ENCODE measurements around the gene CFAP43. TPM values are rescaled to one million over a fixed set of nuclear protein-coding genes. Genes with fewer than 3 reads are reported as not detected.
A peak's percentile ranks its signal among the peaks of the same experiment; 100 is the strongest.

Gene CFAP43
- total and polyA plus RNA-seq, 9 of the 15 experiments (the other 6 are each of a cell fraction or from before 2014, with no cell fraction given), result 0.07 to 0.86 (median 0.11) TPM; not detected in 1

GRCh38 chr10:104260775-104261115, 28.6 kb upstream of the CFAP43 start (continued):
- TF ChIP-seq ZC3H8 (IDR thresholded peaks at IDR 0.05) (no peak), CCAR2 (IDR thresholded peaks at IDR 0.05; ENCODE audit: low read depth, low read length) (no peak), GATA2 (CRISPR knock-in tag; IDR thresholded peaks at IDR 0.05) (peak; percentile 20; the same call in 1 of the 2 replicates), HEY1 (CRISPR knock-in tag; IDR thresholded peaks at IDR 0.05; ENCODE audit: borderline replicate concordance) (no peak), THAP12 (CRISPR knock-in tag; IDR thresholded peaks at IDR 0.05) (no peak), RNF2 (IDR thresholded peaks at IDR 0.05) (no peak), ZNF134 (CRISPR knock-in tag; conservative IDR thresholded peaks at IDR 0.05) (no peak), ZNF785 (CRISPR knock-in tag; IDR thresholded peaks at IDR 0.05) (no peak), BMI1 (IDR thresholded peaks at IDR 0.05; ENCODE audit: low read length) (no peak), FOXK2 (conservative IDR thresholded peaks at IDR 0.05 in 1 of 2, IDR thresholded peaks at IDR 0.05 in 1 of 2; ENCODE audit: low read depth in 2 of 2) (no peak), UBTF (IDR thresholded peaks at IDR 0.05; ENCODE audit: borderline replicate concordance in 1 of 2, low read depth in 2 of 2, low read length in 2 of 2) (no peak), ETV1 (tag; conservative IDR thresholded peaks at IDR 0.05; ENCODE audit: low read depth) (no peak), GABPB1 (CRISPR knock-in tag; IDR thresholded peaks at IDR 0.05) (no peak), MLLT1 (IDR thresholded peaks at IDR 0.05) (no peak), RBM17 (IDR thresholded peaks at IDR 0.05; ENCODE audit: borderline replicate concordance, low read depth, low read length) (no peak), RB1 (IDR thresholded peaks at IDR 0.05; ENCODE audit: low read depth) (no peak), NFYB (IDR thresholded peaks at IDR 0.05; ENCODE audit: extremely low read depth, insufficient read length) (no peak), ZBED1 (IDR thresholded peaks at IDR 0.05) (no peak), PML (IDR thresholded peaks at IDR 0.05; ENCODE audit: low read length) (peak; percentile 22; the same call in 1 of the 2 replicates)
- TF ChIP-seq, protein P1, sequence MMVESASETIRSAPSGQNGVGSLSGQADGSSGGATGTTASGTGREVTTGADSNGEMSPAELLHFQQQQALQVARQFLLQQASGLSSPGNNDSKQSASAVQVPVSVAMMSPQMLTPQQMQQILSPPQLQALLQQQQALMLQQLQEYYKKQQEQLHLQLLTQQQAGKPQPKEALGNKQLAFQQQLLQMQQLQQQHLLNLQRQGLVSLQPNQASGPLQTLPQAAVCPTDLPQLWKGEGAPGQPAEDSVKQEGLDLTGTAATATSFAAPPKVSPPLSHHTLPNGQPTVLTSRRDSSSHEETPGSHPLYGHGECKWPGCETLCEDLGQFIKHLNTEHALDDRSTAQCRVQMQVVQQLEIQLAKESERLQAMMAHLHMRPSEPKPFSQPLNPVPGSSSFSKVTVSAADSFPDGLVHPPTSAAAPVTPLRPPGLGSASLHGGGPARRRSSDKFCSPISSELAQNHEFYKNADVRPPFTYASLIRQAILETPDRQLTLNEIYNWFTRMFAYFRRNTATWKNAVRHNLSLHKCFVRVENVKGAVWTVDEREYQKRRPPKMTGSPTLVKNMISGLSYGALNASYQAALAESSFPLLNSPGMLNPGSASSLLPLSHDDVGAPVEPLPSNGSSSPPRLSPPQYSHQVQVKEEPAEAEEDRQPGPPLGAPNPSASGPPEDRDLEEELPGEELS (CRISPR knock-in tag; IDR thresholded peaks at IDR 0.05; ENCODE audit: borderline replicate concordance), result no peak
- TF ChIP-seq, protein P2, sequence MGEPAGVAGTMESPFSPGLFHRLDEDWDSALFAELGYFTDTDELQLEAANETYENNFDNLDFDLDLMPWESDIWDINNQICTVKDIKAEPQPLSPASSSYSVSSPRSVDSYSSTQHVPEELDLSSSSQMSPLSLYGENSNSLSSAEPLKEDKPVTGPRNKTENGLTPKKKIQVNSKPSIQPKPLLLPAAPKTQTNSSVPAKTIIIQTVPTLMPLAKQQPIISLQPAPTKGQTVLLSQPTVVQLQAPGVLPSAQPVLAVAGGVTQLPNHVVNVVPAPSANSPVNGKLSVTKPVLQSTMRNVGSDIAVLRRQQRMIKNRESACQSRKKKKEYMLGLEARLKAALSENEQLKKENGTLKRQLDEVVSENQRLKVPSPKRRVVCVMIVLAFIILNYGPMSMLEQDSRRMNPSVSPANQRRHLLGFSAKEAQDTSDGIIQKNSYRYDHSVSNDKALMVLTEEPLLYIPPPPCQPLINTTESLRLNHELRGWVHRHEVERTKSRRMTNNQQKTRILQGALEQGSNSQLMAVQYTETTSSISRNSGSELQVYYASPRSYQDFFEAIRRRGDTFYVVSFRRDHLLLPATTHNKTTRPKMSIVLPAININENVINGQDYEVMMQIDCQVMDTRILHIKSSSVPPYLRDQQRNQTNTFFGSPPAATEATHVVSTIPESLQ (CRISPR knock-in tag; IDR thresholded peaks at IDR 0.05), result no peak
